HL-60 (cell line): Measurements from ENCODE around the gene CDC26.

ENCODE experiments used
- CTCF ChIP-seq: IDR thresholded peaks from one replicate; pipeline ENCODE4 v1.5.1; 2011; ENCODE audit warnings: low read length, control low read depth, inconsistent platforms; ENCODE audit not compliant: insufficient read depth
- GABPA ChIP-seq: IDR thresholded peaks from 2 replicates; pipeline ENCODE4 v1.6.1; 2012; ENCODE audit warnings: low read depth
- POLR2AphosphoS5 ChIP-seq: IDR thresholded peaks from 2 replicates; pipeline ENCODE4 v1.6.1; 2012; ENCODE audit warnings: low read depth
- REST ChIP-seq: IDR thresholded peaks from 2 replicates; pipeline ENCODE4 v1.6.1; 2012; ENCODE audit warnings: low read depth; ENCODE audit not compliant: insufficient replicate concordance
- SPI1 ChIP-seq: IDR thresholded peaks from 2 replicates; pipeline ENCODE4 v1.6.1; 2012; ENCODE audit warnings: low read depth, mild to moderate bottlenecking, borderline replicate concordance

GRCh38 chr9:113219969-113220368 lies 55.4 kb downstream of the CDC26 start:
- TF ChIP-seq CTCF (no peak), POLR2AphosphoS5 (no peak), GABPA (no peak), REST (no peak), SPI1 (peak; percentile 8; the same call in 1 of the 2 replicates)
